HEK293 (cell line): Measurements from ENCODE around the gene ISYNA1.

Experiments used
- EGR2 ChIP-seq: fragments of 450-650 bp; formaldehyde crosslinking; IDR thresholded peaks from 2 replicates; pipeline ENCODE4 v1.5.1; 2016; ENCODE audit warnings: low read depth, missing biosample characterization, missing genetic modification characterization
- GLI2 ChIP-seq: fragments of 450-650 bp; formaldehyde crosslinking; IDR thresholded peaks from 2 replicates; pipeline ENCODE4; 2017; ENCODE audit warnings: missing biosample characterization, missing genetic modification characterization, low read depth, borderline replicate concordance
- GLIS2 ChIP-seq: fragments of 450-650 bp; formaldehyde crosslinking; IDR thresholded peaks from 2 replicates; pipeline ENCODE4 v1.5.1; 2016; ENCODE audit warnings: missing biosample characterization, missing genetic modification characterization
- KLF1 ChIP-seq: fragments of 450-650 bp; formaldehyde crosslinking; IDR thresholded peaks from 2 replicates; pipeline ENCODE4 v1.5.1; 2016; ENCODE audit warnings: missing biosample characterization, missing genetic modification characterization
- KLF7 ChIP-seq: fragments of 450-650 bp; formaldehyde crosslinking; IDR thresholded peaks from 2 replicates; pipeline ENCODE4 v1.5.1; 2016; ENCODE audit warnings: missing biosample characterization, missing genetic modification characterization, borderline replicate concordance
- MYNN ChIP-seq: fragments of 450-650 bp; formaldehyde crosslinking; IDR thresholded peaks from 2 replicates; pipeline ENCODE4 v1.5.1; 2016; ENCODE audit warnings: missing biosample characterization, missing genetic modification characterization, borderline replicate concordance
- PRDM1 ChIP-seq: fragments of 450-650 bp; formaldehyde crosslinking; IDR thresholded peaks from 2 replicates; pipeline ENCODE4; 2016; ENCODE audit warnings: missing biosample characterization, missing genetic modification characterization
- SCRT2 ChIP-seq: fragments of 450-650 bp; formaldehyde crosslinking; IDR thresholded peaks from 2 replicates; pipeline ENCODE4 v1.5.1; 2016; ENCODE audit warnings: missing biosample characterization, missing genetic modification characterization
- SP7 ChIP-seq: fragments of 450-650 bp; formaldehyde crosslinking; IDR thresholded peaks from 2 replicates; pipeline ENCODE4 v1.5.1; 2016; ENCODE audit warnings: missing biosample characterization, missing genetic modification characterization
- ZBTB8A ChIP-seq: fragments of 450-650 bp; formaldehyde crosslinking; IDR thresholded peaks from 2 replicates; pipeline ENCODE4 v1.5.1; 2016; ENCODE audit warnings: missing biosample characterization, missing genetic modification characterization
- ZFHX2 ChIP-seq: fragments of 450-650 bp; formaldehyde crosslinking; conservative IDR thresholded peaks from 2 replicates; pipeline ENCODE4 v1.5.1; 2016; ENCODE audit warnings: missing biosample characterization, missing genetic modification characterization
- ZNF121 ChIP-seq: fragments of 450-650 bp; formaldehyde crosslinking; IDR thresholded peaks from 2 replicates; pipeline ENCODE4 v1.5.1; 2016; ENCODE audit warnings: missing biosample characterization, missing genetic modification characterization
- ZNF175 ChIP-seq: fragments of 450-650 bp; formaldehyde crosslinking; IDR thresholded peaks from 2 replicates; pipeline ENCODE4 v1.5.1; 2016; ENCODE audit warnings: missing biosample characterization, missing genetic modification characterization
- ZNF23 ChIP-seq: fragments of 450-650 bp; formaldehyde crosslinking; IDR thresholded peaks from 2 replicates; pipeline ENCODE4 v1.5.1; 2016; ENCODE audit warnings: missing biosample characterization, missing genetic modification characterization, borderline replicate concordance
- ZNF311 ChIP-seq: fragments of 450-650 bp; formaldehyde crosslinking; IDR thresholded peaks from 2 replicates; pipeline ENCODE4 v1.5.1; 2017; ENCODE audit warnings: missing biosample characterization, missing genetic modification characterization, borderline replicate concordance
- ZNF394 ChIP-seq: fragments of 450-650 bp; formaldehyde crosslinking; IDR thresholded peaks from 2 replicates; pipeline ENCODE4 v1.5.1; 2016; ENCODE audit warnings: missing biosample characterization, missing genetic modification characterization, mild to moderate bottlenecking, moderate library complexity, borderline replicate concordance
- ZNF514 ChIP-seq: fragments of 450-650 bp; formaldehyde crosslinking; IDR thresholded peaks from 2 replicates; pipeline ENCODE4 v1.5.1; 2016; ENCODE audit warnings: missing biosample characterization, missing genetic modification characterization
- ZNF555 ChIP-seq: fragments of 450-650 bp; formaldehyde crosslinking; conservative IDR thresholded peaks from 2 replicates; pipeline ENCODE4 v1.5.1; 2017; ENCODE audit warnings: missing biosample characterization, mild to moderate bottlenecking, missing genetic modification characterization, inconsistent platforms
- ZNF600 ChIP-seq: fragments of 450-650 bp; formaldehyde crosslinking; IDR thresholded peaks from 2 replicates; pipeline ENCODE4 v1.5.1; 2016; ENCODE audit warnings: missing biosample characterization, missing genetic modification characterization
- ZNF626 ChIP-seq: fragments of 450-650 bp; sonication (Bioruptor Pico); formaldehyde crosslinking; IDR thresholded peaks from 2 replicates; pipeline ENCODE4 v1.5.1; 2018; ENCODE audit warnings: missing biosample characterization, missing genetic modification characterization, inconsistent platforms
- ZNF658 ChIP-seq: fragments of 450-650 bp; formaldehyde crosslinking; IDR thresholded peaks from 2 replicates; pipeline ENCODE4; 2016; ENCODE audit warnings: missing biosample characterization, missing genetic modification characterization
- ZNF76 ChIP-seq: fragments of 450-650 bp; formaldehyde crosslinking; IDR thresholded peaks from 2 replicates; pipeline ENCODE4; 2016; ENCODE audit warnings: low read depth, missing biosample characterization, missing genetic modification characterization, borderline replicate concordance
- ZNF843 ChIP-seq: fragments of 450-650 bp; formaldehyde crosslinking; IDR thresholded peaks from 2 replicates; pipeline ENCODE4 v1.5.1; 2016; ENCODE audit warnings: missing biosample characterization, missing genetic modification characterization
- TF ChIP-seq, protein P1 (sequence below): fragments of 450-650 bp; formaldehyde crosslinking; IDR thresholded peaks from 2 replicates; pipeline ENCODE4 v1.5.1; 2016; ENCODE audit warnings: missing biosample characterization, missing genetic modification characterization, low read depth
- TF ChIP-seq, protein P2 (sequence below): sonication (generic); formaldehyde crosslinking; IDR thresholded peaks from 2 replicates; pipeline ENCODE4 v1.8.1; 2022; ENCODE audit warnings: mild to moderate bottlenecking, moderate library complexity, missing genetic modification reagents
- TF ChIP-seq, protein P3 (sequence below): fragments of 450-650 bp; formaldehyde crosslinking; IDR thresholded peaks from 2 replicates; pipeline ENCODE4 v1.5.1; 2016; ENCODE audit warnings: missing biosample characterization, missing genetic modification characterization
- TF ChIP-seq, protein P4 (sequence below): fragments of 450-650 bp; formaldehyde crosslinking; IDR thresholded peaks from 2 replicates; pipeline ENCODE4 v1.5.1; 2016; ENCODE audit warnings: missing biosample characterization, missing genetic modification characterization
- TF ChIP-seq, protein P5 (sequence below): fragments of 450-650 bp; formaldehyde crosslinking; IDR thresholded peaks from 2 replicates; pipeline ENCODE4 v1.5.1; 2016; ENCODE audit warnings: missing biosample characterization, missing genetic modification characterization

The ISYNA1 gene

DNA sequence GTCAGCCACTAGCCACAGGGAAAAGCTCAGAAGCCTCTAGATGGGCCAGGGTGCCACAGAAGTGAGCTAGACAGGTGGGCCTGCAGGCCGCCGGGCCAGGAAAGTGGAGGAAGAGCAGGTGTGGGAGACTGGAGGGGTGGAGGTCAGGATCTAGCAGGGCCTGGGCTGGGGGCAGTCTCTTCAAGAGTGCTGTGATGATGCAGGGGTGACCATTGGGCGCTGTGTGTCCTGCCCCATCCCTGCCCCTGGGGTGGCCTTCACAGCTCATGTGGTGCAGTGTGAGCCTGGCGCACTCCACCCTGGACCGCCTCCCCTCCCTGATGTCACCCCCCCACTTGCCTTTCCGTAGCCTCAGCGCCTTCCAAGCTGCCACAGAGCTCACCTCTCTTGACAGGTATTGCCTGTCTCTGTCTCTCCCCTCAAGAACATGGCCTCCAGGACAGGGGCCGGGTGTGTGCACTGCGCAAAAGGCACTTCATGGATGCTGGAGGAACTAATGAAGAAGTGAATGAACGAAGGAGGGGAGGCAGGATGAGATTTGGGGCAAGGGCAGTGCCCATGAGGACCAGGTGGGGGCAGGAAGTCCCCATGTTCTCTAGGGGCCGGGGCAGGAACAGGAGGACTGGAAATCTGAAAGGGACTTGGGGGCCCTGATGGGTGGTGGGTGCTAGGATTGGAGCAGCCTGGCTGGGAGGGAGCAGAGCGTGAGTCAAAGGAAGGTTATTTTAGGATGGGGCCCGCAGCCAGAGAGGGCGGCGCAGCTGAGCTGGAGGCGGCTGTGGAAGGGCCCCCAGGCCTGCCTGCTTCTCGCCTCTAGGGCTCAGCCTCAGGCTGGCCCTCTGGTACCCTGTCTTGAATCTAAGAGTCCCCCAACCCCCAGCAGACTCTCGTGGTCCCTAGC, 12.2 kb downstream of the ISYNA1 start (continued):
- TF ChIP-seq MYNN (tag by site-specific recombination) (no peak), ZNF175 (tag by site-specific recombination) (no peak), ZNF843 (tag by site-specific recombination) (no peak), ZNF555 (tag by site-specific recombination) (no peak), SP7 (tag by site-specific recombination) (peak; percentile 39; the same call in 1 of the 2 replicates), ZBTB8A (0 out of 2 replicates have a peak, but pooled peaks have one; percentile 23), ZNF514 (tag by site-specific recombination) (no peak), ZNF600 (tag by site-specific recombination) (peak; percentile 49), ZFHX2 (tag by site-specific recombination) (peak; percentile 43; the same call in 1 of the 2 replicates), GLIS2 (tag by site-specific recombination) (peak; percentile 53), ZNF76 (no peak), ZNF626 (tag by site-specific recombination) (no peak), ZNF658 (tag by site-specific recombination) (no peak), SCRT2 (tag by site-specific recombination) (no peak), EGR2 (tag by site-specific recombination) (no peak), ZNF311 (tag by site-specific recombination) (no peak), ZNF394 (tag by site-specific recombination) (no peak), GLI2 (tag by site-specific recombination) (no peak), ZNF23 (no peak), ZNF121 (tag by site-specific recombination) (no peak), KLF1 (peak; percentile 74), KLF7 (tag by site-specific recombination) (no peak), PRDM1 (no peak)
- TF ChIP-seq, protein P1, sequence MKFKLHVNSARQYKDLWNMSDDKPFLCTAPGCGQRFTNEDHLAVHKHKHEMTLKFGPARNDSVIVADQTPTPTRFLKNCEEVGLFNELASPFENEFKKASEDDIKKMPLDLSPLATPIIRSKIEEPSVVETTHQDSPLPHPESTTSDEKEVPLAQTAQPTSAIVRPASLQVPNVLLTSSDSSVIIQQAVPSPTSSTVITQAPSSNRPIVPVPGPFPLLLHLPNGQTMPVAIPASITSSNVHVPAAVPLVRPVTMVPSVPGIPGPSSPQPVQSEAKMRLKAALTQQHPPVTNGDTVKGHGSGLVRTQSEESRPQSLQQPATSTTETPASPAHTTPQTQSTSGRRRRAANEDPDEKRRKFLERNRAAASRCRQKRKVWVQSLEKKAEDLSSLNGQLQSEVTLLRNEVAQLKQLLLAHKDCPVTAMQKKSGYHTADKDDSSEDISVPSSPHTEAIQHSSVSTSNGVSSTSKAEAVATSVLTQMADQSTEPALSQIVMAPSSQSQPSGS (tag by site-specific recombination), result no peak
- TF ChIP-seq, protein P2, sequence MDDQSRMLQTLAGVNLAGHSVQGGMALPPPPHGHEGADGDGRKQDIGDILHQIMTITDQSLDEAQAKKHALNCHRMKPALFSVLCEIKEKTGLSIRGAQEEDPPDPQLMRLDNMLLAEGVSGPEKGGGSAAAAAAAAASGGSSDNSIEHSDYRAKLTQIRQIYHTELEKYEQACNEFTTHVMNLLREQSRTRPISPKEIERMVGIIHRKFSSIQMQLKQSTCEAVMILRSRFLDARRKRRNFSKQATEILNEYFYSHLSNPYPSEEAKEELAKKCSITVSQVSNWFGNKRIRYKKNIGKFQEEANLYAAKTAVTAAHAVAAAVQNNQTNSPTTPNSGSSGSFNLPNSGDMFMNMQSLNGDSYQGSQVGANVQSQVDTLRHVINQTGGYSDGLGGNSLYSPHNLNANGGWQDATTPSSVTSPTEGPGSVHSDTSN (CRISPR knock-in tag), result no peak
- TF ChIP-seq, protein P3, sequence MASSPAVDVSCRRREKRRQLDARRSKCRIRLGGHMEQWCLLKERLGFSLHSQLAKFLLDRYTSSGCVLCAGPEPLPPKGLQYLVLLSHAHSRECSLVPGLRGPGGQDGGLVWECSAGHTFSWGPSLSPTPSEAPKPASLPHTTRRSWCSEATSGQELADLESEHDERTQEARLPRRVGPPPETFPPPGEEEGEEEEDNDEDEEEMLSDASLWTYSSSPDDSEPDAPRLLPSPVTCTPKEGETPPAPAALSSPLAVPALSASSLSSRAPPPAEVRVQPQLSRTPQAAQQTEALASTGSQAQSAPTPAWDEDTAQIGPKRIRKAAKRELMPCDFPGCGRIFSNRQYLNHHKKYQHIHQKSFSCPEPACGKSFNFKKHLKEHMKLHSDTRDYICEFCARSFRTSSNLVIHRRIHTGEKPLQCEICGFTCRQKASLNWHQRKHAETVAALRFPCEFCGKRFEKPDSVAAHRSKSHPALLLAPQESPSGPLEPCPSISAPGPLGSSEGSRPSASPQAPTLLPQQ (tag by site-specific recombination), result peak; percentile 50; the same call in 1 of the 2 replicates
- TF ChIP-seq, protein P4, sequence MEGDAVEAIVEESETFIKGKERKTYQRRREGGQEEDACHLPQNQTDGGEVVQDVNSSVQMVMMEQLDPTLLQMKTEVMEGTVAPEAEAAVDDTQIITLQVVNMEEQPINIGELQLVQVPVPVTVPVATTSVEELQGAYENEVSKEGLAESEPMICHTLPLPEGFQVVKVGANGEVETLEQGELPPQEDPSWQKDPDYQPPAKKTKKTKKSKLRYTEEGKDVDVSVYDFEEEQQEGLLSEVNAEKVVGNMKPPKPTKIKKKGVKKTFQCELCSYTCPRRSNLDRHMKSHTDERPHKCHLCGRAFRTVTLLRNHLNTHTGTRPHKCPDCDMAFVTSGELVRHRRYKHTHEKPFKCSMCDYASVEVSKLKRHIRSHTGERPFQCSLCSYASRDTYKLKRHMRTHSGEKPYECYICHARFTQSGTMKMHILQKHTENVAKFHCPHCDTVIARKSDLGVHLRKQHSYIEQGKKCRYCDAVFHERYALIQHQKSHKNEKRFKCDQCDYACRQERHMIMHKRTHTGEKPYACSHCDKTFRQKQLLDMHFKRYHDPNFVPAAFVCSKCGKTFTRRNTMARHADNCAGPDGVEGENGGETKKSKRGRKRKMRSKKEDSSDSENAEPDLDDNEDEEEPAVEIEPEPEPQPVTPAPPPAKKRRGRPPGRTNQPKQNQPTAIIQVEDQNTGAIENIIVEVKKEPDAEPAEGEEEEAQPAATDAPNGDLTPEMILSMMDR (tag by site-specific recombination), result no peak
- TF ChIP-seq, protein P5, sequence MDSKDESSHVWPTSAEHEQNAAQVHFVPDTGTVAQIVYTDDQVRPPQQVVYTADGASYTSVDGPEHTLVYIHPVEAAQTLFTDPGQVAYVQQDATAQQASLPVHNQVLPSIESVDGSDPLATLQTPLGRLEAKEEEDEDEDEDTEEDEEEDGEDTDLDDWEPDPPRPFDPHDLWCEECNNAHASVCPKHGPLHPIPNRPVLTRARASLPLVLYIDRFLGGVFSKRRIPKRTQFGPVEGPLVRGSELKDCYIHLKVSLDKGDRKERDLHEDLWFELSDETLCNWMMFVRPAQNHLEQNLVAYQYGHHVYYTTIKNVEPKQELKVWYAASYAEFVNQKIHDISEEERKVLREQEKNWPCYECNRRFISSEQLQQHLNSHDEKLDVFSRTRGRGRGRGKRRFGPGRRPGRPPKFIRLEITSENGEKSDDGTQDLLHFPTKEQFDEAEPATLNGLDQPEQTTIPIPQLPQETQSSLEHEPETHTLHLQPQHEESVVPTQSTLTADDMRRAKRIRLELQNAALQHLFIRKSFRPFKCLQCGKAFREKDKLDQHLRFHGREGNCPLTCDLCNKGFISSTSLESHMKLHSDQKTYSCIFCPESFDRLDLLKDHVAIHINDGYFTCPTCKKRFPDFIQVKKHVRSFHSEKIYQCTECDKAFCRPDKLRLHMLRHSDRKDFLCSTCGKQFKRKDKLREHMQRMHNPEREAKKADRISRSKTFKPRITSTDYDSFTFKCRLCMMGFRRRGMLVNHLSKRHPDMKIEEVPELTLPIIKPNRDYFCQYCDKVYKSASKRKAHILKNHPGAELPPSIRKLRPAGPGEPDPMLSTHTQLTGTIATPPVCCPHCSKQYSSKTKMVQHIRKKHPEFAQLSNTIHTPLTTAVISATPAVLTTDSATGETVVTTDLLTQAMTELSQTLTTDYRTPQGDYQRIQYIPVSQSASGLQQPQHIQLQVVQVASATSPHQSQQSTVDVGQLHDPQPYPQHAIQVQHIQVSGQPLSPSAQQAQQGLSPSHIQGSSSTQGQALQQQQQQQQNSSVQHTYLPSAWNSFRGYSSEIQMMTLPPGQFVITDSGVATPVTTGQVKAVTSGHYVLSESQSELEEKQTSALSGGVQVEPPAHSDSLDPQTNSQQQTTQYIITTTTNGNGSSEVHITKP (tag by site-specific recombination), result 0 out of 2 replicates have a peak, but pooled peaks have one; percentile 25
